Gastrocnemius medialis (tissue), 4 donors: ENCODE data around the gene FCER2. TPM values are rescaled to one million over a fixed set of nuclear protein-coding genes. Genes with fewer than 3 reads are reported as not detected.

Source experiments
- ATAC-seq, 2 donors: fragments of 150-250 bp; one replicate each; pipeline ENCODE4 v1.9.1; 2016
- DNase-seq, 2 donors: peaks; one replicate each; pipeline ENCODE4 v3.0.0-alpha.2; 2019
- H3K27ac ChIP-seq, 4 donors: fragments of 200-600 bp; sonication (generic); 1 replicate in 1 of 4; 2 replicates in 3 of 4; pipeline ENCODE4 v1.5.1; 2016 to 2018; ENCODE audit warnings: mild to moderate bottlenecking in 2 of 4, moderate library complexity in 1 of 4
- H3K27me3 ChIP-seq, 3 donors: fragments of 200-600 bp; sonication (generic) in 2 of 3; 1 replicate in 1 of 3; 2 replicates in 2 of 3; pipeline versions ENCODE4 v1.5.1 to v1.6.0; 2016 to 2019; ENCODE audit warnings: mild to moderate bottlenecking in 1 of 3, moderate library complexity in 1 of 3
- H3K36me3 ChIP-seq, 2 donors: fragments of 200-600 bp; sonication (generic) in 1 of 2; one replicate each; pipeline ENCODE4 v1.5.1; 2017 to 2018
- H3K4me1 ChIP-seq, 2 donors: fragments of 200-600 bp; sonication (generic) in 1 of 2; one replicate each; pipeline ENCODE4 v1.5.1; 2016 to 2017; ENCODE audit warnings: mild to moderate bottlenecking in 2 of 2
- H3K4me3 ChIP-seq, 4 donors: fragments of 200-600 bp; sonication (generic) in 3 of 4; 1 replicate in 1 of 4; 2 replicates in 3 of 4; pipeline ENCODE4 v1.5.1; 2016 to 2019; ENCODE audit warnings: mild to moderate bottlenecking in 2 of 4
- H3K9me3 ChIP-seq, 3 donors: fragments of 200-600 bp; sonication (generic) in 2 of 3; 1 replicate in 1 of 3; 2 replicates in 2 of 3; pipeline ENCODE4 v1.5.1; 2016 to 2019
- CTCF ChIP-seq, 5 experiments: fragments of 450-650 bp in 3 of 5; fragments of 200-600 bp in 2 of 5; sonication (generic) in 2 of 5; IDR thresholded peaks in 4 of 5; conservative IDR thresholded peaks in 1 of 5; 1 replicate in 4 of 5; 2 replicates in 1 of 5; pipeline ENCODE4 v1.5.1; 2016 to 2019; ENCODE audit warnings: antibody characterized with exemption in 5 of 5, mild to moderate bottlenecking in 3 of 5, moderate library complexity in 3 of 5
- POLR2A ChIP-seq, 2 donors: fragments of 450-650 bp; IDR thresholded peaks; one replicate each; pipeline ENCODE4 v1.6.1; 2017; ENCODE audit warnings: antibody characterized with exemption in 2 of 2, mild to moderate bottlenecking in 2 of 2, moderate library complexity in 2 of 2
- in situ Hi-C, 4 donors: fragments of 200-750 bp; cut with MboI; loops; one replicate each; pipeline versions ENCODE4 v1.15.0 to v1.8.0; 2017; ENCODE audit warnings: low sequenced_read_pairs in 4 of 4
- intact Hi-C: fragments of 100-400 bp; cut with DNase I; formaldehyde crosslinking; loops from one replicate; pipeline ENCODE4 v1.15.1; 2023; ENCODE audit warnings: low total_unique reads
- total RNA-seq, 4 donors: library from RNA; depleted of rRNA; stranded (reverse); fragments of >200 nt; gene quantifications; one replicate each; pipeline versions ENCODE4 v1.1.0 to v1.2.3, GENCODE V29; 2016

FCER2 gene
- total RNA-seq, 4 donors from 2014 or later, result not detected

GRCh38 chr19:7743425-7743841, 41.5 kb upstream of the FCER2 start:
- intact Hi-C loops (no loop called here), in situ Hi-C loops (no loop called here)
- no peak for DNase-seq
- Histone ChIP-seq H3K4me1 (no peaks in the 10 kb centered on the region), H3K36me3 (no peaks in the 10 kb centered on the region), H3K4me3 (no peak overlapping the region), H3K27ac (no peak overlapping the region), H3K9me3 (no peaks in the 10 kb centered on the region), H3K27me3 (peaks cover 0 to 4% (median 2%) of the 10 kb centered on the region in 3 donors)
- no peak for ATAC-seq
- no peak for TF ChIP-seq POLR2A (IDR thresholded peaks at IDR 0.05)
- TF ChIP-seq CTCF (IDR thresholded peaks at IDR 0.05 in 4 of 5, conservative IDR thresholded peaks at IDR 0.05 in 1 of 5), result no peak

GRCh38 chr19:7742991-7743390, 41.1 kb upstream of the FCER2 start:
- peaks cover 0 to 2% (median 2%) of the 10 kb centered on the region in 3 donors for H3K27me3 ChIP-seq
- no peak for DNase-seq
- H3K9me3 ChIP-seq, result no peaks in the 10 kb centered on the region
- ATAC-seq, result no peak
- intact Hi-C loops, result no loop called here
- no peaks in the 10 kb centered on the region for H3K4me1 ChIP-seq
- no peaks in the 10 kb centered on the region for H3K36me3 ChIP-seq
- H3K4me3 ChIP-seq, result no peak overlapping the region
- no peak overlapping the region for H3K27ac ChIP-seq
- TF ChIP-seq POLR2A (IDR thresholded peaks at IDR 0.05) (no peak), CTCF (IDR thresholded peaks at IDR 0.05 in 4 of 5, conservative IDR thresholded peaks at IDR 0.05 in 1 of 5) (no peak)
- in situ Hi-C loops, result no loop called here

- ATAC-seq (no peak), DNase-seq (no peak)
- Histone ChIP-seq H3K4me3 (no peak overlapping the region), H3K9me3 (no peaks in the 10 kb centered on the region), H3K27me3 (peaks cover 0 to 2% (median 0%) of the 10 kb centered on the region in 3 donors), H3K4me1 (no peaks in the 10 kb centered on the region), H3K36me3 (no peaks in the 10 kb centered on the region), H3K27ac (no peak overlapping the region)
- in situ Hi-C loops (no loop called here), intact Hi-C loops (no loop called here)
- no peak for TF ChIP-seq POLR2A (IDR thresholded peaks at IDR 0.05)
- TF ChIP-seq CTCF (IDR thresholded peaks at IDR 0.05 in 4 of 5, conservative IDR thresholded peaks at IDR 0.05 in 1 of 5), result no peak
Observed at GRCh38 chr19:7742575-7742974, 40.6 kb upstream of the FCER2 start.

DNA sequence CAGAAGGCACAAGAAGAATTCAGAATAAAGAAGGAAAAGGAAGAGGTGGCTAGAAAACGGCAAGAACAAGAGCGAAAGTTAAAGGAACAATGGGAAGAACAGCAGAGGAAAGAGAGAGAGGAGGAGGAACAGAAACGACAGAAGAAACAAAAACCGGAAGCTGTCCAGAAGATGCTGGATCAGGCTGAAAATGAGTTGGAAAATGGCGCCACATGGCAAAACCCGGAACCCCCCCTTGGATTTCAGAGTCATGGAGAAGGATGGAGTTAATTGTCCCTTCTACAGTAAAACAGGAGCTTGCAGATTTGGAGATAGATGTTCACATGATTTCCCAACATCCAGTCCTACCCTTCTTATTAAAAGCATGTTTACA, 38.7 kb upstream of the FCER2 start:
- no peak overlapping the region for H3K27ac ChIP-seq
- intact Hi-C loops (no loop called here), in situ Hi-C loops (no loop called here)
- H3K36me3 ChIP-seq, result no peaks in the 10 kb centered on the region
- peaks cover 0 to 2% (median 0%) of the 10 kb centered on the region in 3 donors for H3K27me3 ChIP-seq
- ATAC-seq (no peak), DNase-seq (no peak)
- H3K9me3 ChIP-seq, result no peaks in the 10 kb centered on the region
- no peak overlapping the region for H3K4me3 ChIP-seq
- TF ChIP-seq CTCF (IDR thresholded peaks at IDR 0.05 in 4 of 5, conservative IDR thresholded peaks at IDR 0.05 in 1 of 5) (no peak), POLR2A (IDR thresholded peaks at IDR 0.05) (no peak)
- H3K4me1 ChIP-seq, result no peaks in the 10 kb centered on the region
